Gastroesophageal sphincter (tissue), 3 donors: ENCODE measurements around the gene COL6A1.

Source experiments
- POLR2AphosphoS5 ChIP-seq: sonication (generic); formaldehyde crosslinking; IDR thresholded peaks from one replicate; pipeline ENCODE4 v1.6.1; 2017; ENCODE audit warnings: antibody characterized with exemption
- TF ChIP-seq, protein P1 (sequence below), 4 experiments: fragments of 200-600 bp in 2 of 4; fragments of 450-650 bp in 2 of 4; sonication (generic) in 1 of 4; IDR thresholded peaks; one replicate each; pipeline ENCODE4 v1.5.1; 2017 to 2019; ENCODE audit warnings: antibody characterized with exemption in 4 of 4, mild to moderate bottlenecking in 2 of 4, moderate library complexity in 2 of 4

GRCh38 chr21:46022551-46023525 is 41.3 kb downstream of the COL6A1 start:
- TF ChIP-seq, protein P1, sequence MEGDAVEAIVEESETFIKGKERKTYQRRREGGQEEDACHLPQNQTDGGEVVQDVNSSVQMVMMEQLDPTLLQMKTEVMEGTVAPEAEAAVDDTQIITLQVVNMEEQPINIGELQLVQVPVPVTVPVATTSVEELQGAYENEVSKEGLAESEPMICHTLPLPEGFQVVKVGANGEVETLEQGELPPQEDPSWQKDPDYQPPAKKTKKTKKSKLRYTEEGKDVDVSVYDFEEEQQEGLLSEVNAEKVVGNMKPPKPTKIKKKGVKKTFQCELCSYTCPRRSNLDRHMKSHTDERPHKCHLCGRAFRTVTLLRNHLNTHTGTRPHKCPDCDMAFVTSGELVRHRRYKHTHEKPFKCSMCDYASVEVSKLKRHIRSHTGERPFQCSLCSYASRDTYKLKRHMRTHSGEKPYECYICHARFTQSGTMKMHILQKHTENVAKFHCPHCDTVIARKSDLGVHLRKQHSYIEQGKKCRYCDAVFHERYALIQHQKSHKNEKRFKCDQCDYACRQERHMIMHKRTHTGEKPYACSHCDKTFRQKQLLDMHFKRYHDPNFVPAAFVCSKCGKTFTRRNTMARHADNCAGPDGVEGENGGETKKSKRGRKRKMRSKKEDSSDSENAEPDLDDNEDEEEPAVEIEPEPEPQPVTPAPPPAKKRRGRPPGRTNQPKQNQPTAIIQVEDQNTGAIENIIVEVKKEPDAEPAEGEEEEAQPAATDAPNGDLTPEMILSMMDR (IDR thresholded peaks at IDR 0.05) = no peak
- TF ChIP-seq POLR2AphosphoS5 = no peak
